Melanocyte of skin (primary cell): ENCODE measurements around the gene SRSF9. TPM values are rescaled to one million over a fixed set of nuclear protein-coding genes. Genes with fewer than 3 reads are reported as not detected.

ENCODE experiments used
- small RNA-seq, 2 donors: library from RNA; depleted of rRNA; stranded (forward); fragments of <200 nt; gene quantifications; one replicate each; pipeline ENCODE3, GENCODE V24; 2012
- total RNA-seq, 2 donors: library from RNA; depleted of rRNA; stranded (reverse); fragments of >200 nt; gene quantifications; 2 replicates each; pipeline ENCODE4 v1.2.3, GENCODE V29; 2012

SRSF9 gene
- 100 to 1,000 TPM in 1 of 2 donors, 10 to 100 TPM in 1; 76.4 to 152 TPM for total RNA-seq

GRCh38 chr12:120469450-120470149, at the start of gene SRSF9:
Gene SRSF9 (minus strand): TSS chr12:120469748. CDS start chr12:120469609, 139 bp downstream.

DNA sequence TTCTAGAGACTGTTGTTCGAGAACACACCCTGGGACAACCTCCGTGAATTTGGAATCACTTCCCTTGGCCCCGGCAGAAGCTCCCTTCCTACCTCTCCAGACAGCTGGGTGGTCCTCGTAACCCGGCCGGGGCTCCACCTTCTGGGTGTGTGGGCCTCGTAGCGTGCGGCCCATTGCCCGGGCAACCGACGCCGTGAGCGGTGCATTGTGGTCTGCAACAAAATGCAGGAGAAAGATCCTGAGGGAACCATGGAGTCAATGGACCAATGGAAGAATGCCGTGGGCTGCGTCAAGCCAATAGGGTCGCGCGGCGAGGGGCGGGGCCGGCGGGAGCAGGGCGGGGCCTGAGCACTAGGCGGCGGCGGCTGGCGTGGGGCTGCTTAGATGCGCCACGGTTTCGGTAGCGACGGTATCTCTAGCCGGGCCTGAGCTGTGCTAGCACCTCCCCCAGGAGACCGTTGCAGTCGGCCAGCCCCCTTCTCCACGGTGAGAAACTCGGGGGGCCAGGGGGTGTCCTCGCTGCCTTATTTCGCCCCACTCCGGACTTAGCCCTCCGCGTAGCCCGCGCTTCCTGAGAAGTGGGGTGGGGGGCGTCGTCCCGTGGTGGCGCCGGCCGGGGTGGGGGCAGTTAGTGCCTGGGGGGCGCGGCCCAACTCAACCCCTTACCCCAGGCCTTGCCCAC, 26.3 kb upstream of the SRSF9 start, which contains the start of gene DYNLL1:
TSS of gene DYNLL1 (plus strand) at position 383 of the 682 bp plus-strand sequence. CDS start 309 bp downstream, outside the sequence.

DNA sequence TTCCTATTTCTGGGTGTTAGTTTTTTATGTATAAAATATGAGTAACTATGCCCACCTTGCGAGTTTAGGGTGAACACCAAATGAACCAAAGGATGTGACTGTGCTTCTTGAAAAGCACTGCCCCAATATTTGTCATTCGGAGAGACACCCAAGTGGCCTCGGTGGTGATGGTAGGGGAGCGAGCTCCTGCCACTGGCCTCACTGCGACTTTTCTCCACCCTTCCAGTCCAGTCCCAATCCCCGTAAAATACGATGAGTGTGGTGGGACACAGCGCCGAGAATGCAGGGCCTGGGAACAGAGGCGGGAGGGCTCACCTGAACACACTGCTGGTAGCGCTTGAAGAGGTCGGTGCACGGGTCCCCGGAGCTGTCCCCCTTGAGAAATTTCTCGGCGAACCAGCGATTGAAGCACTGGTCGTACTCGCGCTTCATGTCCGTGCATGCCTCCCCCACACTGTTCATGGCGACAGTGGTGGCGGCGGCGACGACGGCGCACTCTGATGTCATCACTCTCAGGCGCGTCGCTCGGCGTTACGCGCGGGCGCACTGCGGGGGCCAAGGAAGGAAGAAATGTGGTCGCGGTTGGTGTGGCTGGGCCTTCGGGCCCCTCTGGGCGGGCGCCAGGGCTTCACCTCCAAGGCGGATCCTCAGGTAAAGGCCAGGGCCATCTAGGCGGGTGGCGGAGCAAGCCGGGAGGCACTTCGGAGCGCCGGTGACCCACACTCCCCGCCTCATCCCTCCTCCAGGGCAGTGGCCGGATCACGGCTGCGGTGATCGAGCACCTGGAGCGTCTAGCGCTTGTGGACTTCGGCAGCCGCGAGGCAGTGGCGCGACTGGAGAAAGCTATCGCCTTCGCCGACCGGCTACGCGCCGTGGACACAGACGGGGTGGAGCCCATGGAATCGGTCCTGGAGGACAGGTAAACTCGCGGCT, 23.4 kb downstream of the SRSF9 start, which contains the start of the genes GATC and TRIAP1:
TSS of gene GATC (plus strand) at position 534 of the 933 bp plus-strand sequence. CDS start at position 571, 37 bp downstream.
TSS of gene TRIAP1 (minus strand) at position 474 of the 933 bp plus-strand sequence. CDS start at position 462, 12 bp downstream.

GRCh38 chr12:120437735-120438494, 31.6 kb downstream of the SRSF9 start, which contains the start of gene COX6A1:
Gene COX6A1 (plus strand): TSS chr12:120438113. CDS start chr12:120438127, 14 bp downstream.

Small RNAs within 50 kb of the gene (small RNA-seq; reads per million reads assigned to genes)
- 0 reads per million in 2 donors for gene RF00019

Other genes with a start within 250 kb of the SRSF9 start
- 10 to 100 TPM; 33.7 to 38.0 TPM for gene PXN, start 204.0 kb downstream of the SRSF9 start, total RNA-seq
- under 1 TPM; under 0.01 TPM for gene RNU4-2, start 177.8 kb downstream of the SRSF9 start, total RNA-seq
- gene RNU4-1, start 176.5 kb downstream of the SRSF9 start, total RNA-seq: under 1 TPM; under 0.01 TPM
- gene SIRT4, start 167.4 kb downstream of the SRSF9 start, total RNA-seq: 1 to 10 TPM in 1 of 2 donors, under 1 TPM in 1; 0.67 to 1.4 TPM
- gene PLA2G1B, start 142.0 kb downstream of the SRSF9 start, total RNA-seq: not detected
- gene MSI1, start 100.6 kb downstream of the SRSF9 start, total RNA-seq: under 1 TPM in 1 of 2 donors, not detected in 1; under 0.01 TPM
- 100 to 1,000 TPM; 306 to 311 TPM for gene COX6A1, start 31.6 kb downstream of the SRSF9 start, total RNA-seq
- 10 to 100 TPM; 16.5 to 19.3 TPM for gene TRIAP1, start 23.4 kb downstream of the SRSF9 start, total RNA-seq
- gene GATC, start 23.3 kb downstream of the SRSF9 start, total RNA-seq: 10 to 100 TPM; 14.1 to 15.0 TPM
- 100 to 1,000 TPM; 211 to 343 TPM for gene DYNLL1, start 26.4 kb upstream of the SRSF9 start, total RNA-seq
- 10 to 100 TPM; 15.8 to 18.3 TPM for gene COQ5, start 59.4 kb upstream of the SRSF9 start, total RNA-seq
- gene RNF10, start 64.6 kb upstream of the SRSF9 start, total RNA-seq: 10 to 100 TPM; 56.4 to 84.3 TPM
- 10 to 100 TPM; 39.2 to 88.9 TPM for gene POP5, start 111.7 kb upstream of the SRSF9 start, total RNA-seq
- gene CABP1, start 170.9 kb upstream of the SRSF9 start, total RNA-seq: under 1 TPM in 1 of 2 donors, not detected in 1; under 0.01 TPM
- gene MLEC, start 217.4 kb upstream of the SRSF9 start, total RNA-seq: 100 to 1,000 TPM; 182 to 241 TPM
- 10 to 100 TPM; 13.4 to 16.3 TPM for gene UNC119B, start 240.7 kb upstream of the SRSF9 start, total RNA-seq